Heart left ventricle (tissue), 16 donors: ENCODE measurements around the gene ICE1. TPM values are rescaled to one million over a fixed set of nuclear protein-coding genes. Genes with fewer than 3 reads are reported as not detected.
"Not testable (repeated sequence)": the region's sequence is repeated elsewhere in the genome, so short reads cannot be mapped to it uniquely, and the experiment has no call there.

Experiments
- ATAC-seq, 4 donors: fragments of 200-7000 bp; cut with Tn5 transposase; one replicate each; pipeline ENCODE4 v1.9.1; 2020 to 2022; ENCODE audit warnings: moderate library complexity in 4 of 4, mild to moderate bottlenecking in 3 of 4, moderate number of reproducible peaks in 1 of 4
- DNase-seq, 5 donors: peaks; one replicate each; pipeline ENCODE4 v3.0.0-alpha.2; 2020
- H3K27ac ChIP-seq, 12 donors: fragments of 200-600 bp; sonication (generic) in 4 of 12; one replicate each; pipeline versions ENCODE4 v1.5.0 to v1.8.0; 2016 to 2022; ENCODE audit warnings: mild to moderate bottlenecking in 2 of 12
- H3K27me3 ChIP-seq, 9 donors: fragments of 200-600 bp; sonication (generic) in 2 of 9; one replicate each; pipeline versions ENCODE4 v1.5.1 to v1.8.0; 2016 to 2022; ENCODE audit warnings: mild to moderate bottlenecking in 3 of 9
- H3K36me3 ChIP-seq, 9 donors: fragments of 200-600 bp; sonication (generic) in 2 of 9; one replicate each; pipeline versions ENCODE4 v1.5.0 to v1.8.0; 2018 to 2022; ENCODE audit warnings: mild to moderate bottlenecking in 2 of 9
- H3K4me1 ChIP-seq, 12 donors: fragments of 200-600 bp; sonication (generic) in 4 of 12; one replicate each; pipeline versions ENCODE4 v1.5.0 to v1.8.0; 2016 to 2022; ENCODE audit warnings: mild to moderate bottlenecking in 3 of 12
- H3K4me3 ChIP-seq, 12 donors: fragments of 200-600 bp; sonication (generic) in 4 of 12; one replicate each; pipeline versions ENCODE4 v1.5.0 to v1.8.0; 2017 to 2022; ENCODE audit warnings: mild to moderate bottlenecking in 9 of 12, moderate library complexity in 4 of 12
- H3K9me3 ChIP-seq, 12 donors: fragments of 200-600 bp; sonication (generic) in 4 of 12; one replicate each; pipeline versions ENCODE4 v1.5.0 to v1.8.0; 2016 to 2022; ENCODE audit warnings: mild to moderate bottlenecking in 1 of 12
- CTCF ChIP-seq, 12 donors: fragments of 200-600 bp; sonication (generic) in 4 of 12; IDR thresholded peaks; one replicate each; pipeline versions ENCODE4 v1.5.0 to v1.8.0; 2018 to 2022; ENCODE audit warnings: antibody characterized with exemption in 12 of 12, mild to moderate bottlenecking in 5 of 12
- POLR2A ChIP-seq, 2 donors: fragments of 450-650 bp; IDR thresholded peaks; one replicate each; pipeline ENCODE4 v1.6.1; 2017; ENCODE audit warnings: antibody characterized with exemption in 2 of 2, mild to moderate bottlenecking in 2 of 2, moderate library complexity in 2 of 2
- WGBS, 4 donors: extraction: QIAGEN DNeasy Blood & Tissue Kit in 2 of 4; methylation state at CpG; one replicate each; pipeline versions ENCODE4 v1.1.5 to v1.1.7; 2013 to 2018; 5-methylcytosine and 5-hydroxymethylcytosine counted together
- intact Hi-C, 10 donors: fragments of 100-400 bp; cut with DNase I; formaldehyde crosslinking; loops; one replicate each; pipeline versions ENCODE4 v1.11.1 to v1.14.2; 2022
- polyA plus RNA-seq, 2 donors: library from polyadenylated mRNA; stranded (reverse); fragments of 200-250 nt; gene quantifications; one replicate each; pipeline ENCODE4 v1.2.3, GENCODE V29; 2013
- total RNA-seq, 9 donors: library from RNA; depleted of rRNA in 2 of 9; stranded (reverse); fragments of >200 nt in 2 of 9; fragmentation: NEBNext Ultra II Directional in 3 of 9; extraction: Animal tissue kit (Norgen Biotek cat#: 25700) in 3 of 9; gene quantifications; one replicate each; pipeline versions ENCODE4 v1.1.0 to v1.2.4, GENCODE V29; 2016 to 2023
- donor health status: ischemic (EF 13 %, LVEDD 7.1; RV severe dilation, severe dysfunction).
- donor health status: healthy with polysubstance abuse.
- donor health status: DM: no; HTN: yes; CAD: no.
- donor health status: DM: no; HTN: no; CAD: no.
- donor health status: ischemic (EF 25% LVEDD 6.9; RV normal size, moderate dysfunction).
- donor health status: ischemic (EF 25% LVEDD 5.7; RV mildly dilated, moderate dysfunction).
- donor health status: healthy.
- donor health status: DM: yes; HTN: yes; CAD: no.
- donor health status: ischemic (EF 35%, LVEDD 5.7; RV mildly dilated, moderate dysfunction).
- donor health status: nonischemic (EF 11% LVEDD 7.7; RV severe dilation, severe dysfunction).
- donor health status: DM: yes; HTN: yes; CAD: no.
- donor health status: PGD.
- donor health status: ischemic (EF 29% LVEDD 5.4; RV normal size, mild dysfunction).
- donor health status: nonischemic (EF 23%, LVEDD 6.1; RV moderate dilation, normal function).

ICE1 gene
- total and polyA plus RNA-seq, 11 donors: 4.8 to 21.4 (median 18.7) TPM

- H3K27ac ChIP-seq: no peak overlapping the region
- ATAC-seq (no peak), DNase-seq (no peak)
- H3K4me1 ChIP-seq: no peaks in the 10 kb centered on the region
- no peaks in the 10 kb centered on the region for H3K36me3 ChIP-seq
- H3K9me3 ChIP-seq: no peaks in the 10 kb centered on the region
- intact Hi-C loops: loop anchor here in 1 of 10 donors (10.0 kb wide), 1 partner anchor 112 kb away; no protein-coding TSS in a partner anchor
- H3K4me3 ChIP-seq: no peak overlapping the region
- no peaks in the 10 kb centered on the region for H3K27me3 ChIP-seq
- no peak for TF ChIP-seq POLR2A (IDR thresholded peaks at IDR 0.05)
- no peak for TF ChIP-seq CTCF (IDR thresholded peaks at IDR 0.05)
- WGBS, 4 donors: 91 to 97% (median 94%) methylated on average over 2 of the region's 2 CpGs
Observed at GRCh38 chr5:5386329-5386728, 36.1 kb upstream of the ICE1 start.

- Histone ChIP-seq H3K9me3 (no peaks in the 10 kb centered on the region), H3K27me3 (no peaks in the 10 kb centered on the region), H3K4me3 (no peak overlapping the region), H3K36me3 (no peaks in the 10 kb centered on the region), H3K27ac (no peak overlapping the region), H3K4me1 (no peaks in the 10 kb centered on the region)
- ATAC-seq (no peak), DNase-seq (no peak)
- TF ChIP-seq POLR2A (IDR thresholded peaks at IDR 0.05) (no peak), CTCF (IDR thresholded peaks at IDR 0.05) (no peak)
- 85 to 91% (median 89%) methylated on average over 2 of the region's 2 CpGs for WGBS, 4 donors
- intact Hi-C loops: loop anchor here in 1 of 10 donors (10.0 kb wide), 1 partner anchor 112 kb away; no protein-coding TSS in a partner anchor
Observed at GRCh38 chr5:5387192-5387591, 35.3 kb upstream of the ICE1 start.

GRCh38 chr5:5387777-5388176 lies 34.7 kb upstream of the ICE1 start:
- ATAC-seq: no peak
- no peak for DNase-seq
- intact Hi-C loops: loop anchor here in 1 of 10 donors (10.0 kb wide), 1 partner anchor 113 kb away; no protein-coding TSS in a partner anchor
- Histone ChIP-seq H3K27ac (no peak overlapping the region), H3K27me3 (no peaks in the 10 kb centered on the region), H3K4me3 (no peak overlapping the region), H3K36me3 (no peaks in the 10 kb centered on the region), H3K4me1 (no peaks in the 10 kb centered on the region), H3K9me3 (no peaks in the 10 kb centered on the region)
- TF ChIP-seq CTCF (IDR thresholded peaks at IDR 0.05) (no peak), POLR2A (IDR thresholded peaks at IDR 0.05) (no peak)
- 54 to 70% (median 67%) methylated on average over 1 of the region's 1 CpG for WGBS, 4 donors

GRCh38 chr5:5390121-5390869 lies 32.2 kb upstream of the ICE1 start:
- H3K36me3 ChIP-seq, DNase-seq, H3K4me3 ChIP-seq, intact Hi-C loops, H3K9me3 ChIP-seq, ATAC-seq, H3K27me3 ChIP-seq, H3K4me1 ChIP-seq, H3K27ac ChIP-seq: not testable (repeated sequence)
- WGBS, 4 donors: 76 to 92% (median 89%) methylated on average over 6 to 12 of the region's 12 CpGs

- intact Hi-C loops: not testable (repeated sequence)
Observed at GRCh38 chr5:5392504-5392903, 30.0 kb upstream of the ICE1 start.

More at GRCh38 chr5:5392504-5392903, 30.0 kb upstream of the ICE1 start:
- not testable (repeated sequence) for H3K27me3 ChIP-seq, H3K4me1 ChIP-seq, ATAC-seq, H3K27ac ChIP-seq, H3K4me3 ChIP-seq, H3K36me3 ChIP-seq, DNase-seq, H3K9me3 ChIP-seq
- WGBS, 4 donors: 91 to 100% (median 94%) methylated on average over 1 to 2 of the region's 2 CpGs
